Left lung (tissue), 10 donors: ENCODE results near the gene OVCH1. TPM values are rescaled to one million over a fixed set of nuclear protein-coding genes. Genes with fewer than 3 reads are reported as not detected.

Experiments
- ATAC-seq: fragments of 200-7000 bp; cut with Tn5 transposase; one replicate; pipeline ENCODE4 v1.9.1; 2020; ENCODE audit warnings: moderate library complexity
- DNase-seq, 4 donors: peaks; one replicate each; pipeline ENCODE4 v3.0.0-alpha.2; 2013 to 2020
- H3K27ac ChIP-seq, 2 donors: fragments of 200-600 bp; sonication (generic) in 1 of 2; one replicate each; pipeline versions ENCODE4 v1.5.0 to v1.8.0; 2020 to 2021
- H3K27me3 ChIP-seq, 2 donors: fragments of 200-600 bp; sonication (generic) in 1 of 2; one replicate each; pipeline versions ENCODE4 v1.5.0 to v1.8.0; 2020 to 2021
- H3K36me3 ChIP-seq, 2 donors: fragments of 200-600 bp; sonication (generic) in 1 of 2; one replicate each; pipeline versions ENCODE4 v1.5.0 to v1.8.0; 2020 to 2021
- H3K4me1 ChIP-seq, 2 donors: fragments of 200-600 bp; one replicate each; pipeline ENCODE4 v1.8.0; 2021
- H3K4me3 ChIP-seq, 2 donors: fragments of 200-600 bp; sonication (generic) in 1 of 2; one replicate each; pipeline versions ENCODE4 v1.5.0 to v1.8.0; 2020 to 2021; ENCODE audit warnings: mild to moderate bottlenecking in 1 of 2
- H3K9me3 ChIP-seq, 2 donors: fragments of 200-600 bp; sonication (generic) in 1 of 2; one replicate each; pipeline versions ENCODE4 v1.5.0 to v1.8.0; 2020 to 2021
- intact Hi-C, 2 donors: fragments of 100-400 bp; cut with DNase I; formaldehyde crosslinking; loops; one replicate each; pipeline versions ENCODE4 v1.11.2 to v1.14.2; 2022
- polyA plus RNA-seq, 6 donors: library from polyadenylated mRNA; unstranded; fragments of 120-200 nt; gene quantifications; one replicate each; pipeline ENCODE4 v1.2.1, GENCODE V29; 2013; ENCODE audit not compliant: insufficient read length in 6 of 6
- total RNA-seq, 2 donors: library from RNA; stranded (reverse); fragmentation: NEBNext Ultra II Directional; extraction: Animal tissue kit (Norgen Biotek cat#: 25700); gene quantifications; one replicate each; pipeline ENCODE4 v1.2.1, GENCODE V29; 2021
- TF ChIP-seq, protein P1 (sequence below), 2 donors: fragments of 200-600 bp; sonication (generic) in 1 of 2; IDR thresholded peaks; one replicate each; pipeline versions ENCODE4 v1.5.0 to v1.8.0; 2021; ENCODE audit warnings: antibody characterized with exemption in 2 of 2
- donor health status: DM: no; HTN: yes; CAD: no.
- donor health status: DM: no; HTN: no; CAD: no.

OVCH1 gene
- total and polyA plus RNA-seq, 8 donors, result 0.04 to 0.89 (median 0.20) TPM; not detected in 5

DNA sequence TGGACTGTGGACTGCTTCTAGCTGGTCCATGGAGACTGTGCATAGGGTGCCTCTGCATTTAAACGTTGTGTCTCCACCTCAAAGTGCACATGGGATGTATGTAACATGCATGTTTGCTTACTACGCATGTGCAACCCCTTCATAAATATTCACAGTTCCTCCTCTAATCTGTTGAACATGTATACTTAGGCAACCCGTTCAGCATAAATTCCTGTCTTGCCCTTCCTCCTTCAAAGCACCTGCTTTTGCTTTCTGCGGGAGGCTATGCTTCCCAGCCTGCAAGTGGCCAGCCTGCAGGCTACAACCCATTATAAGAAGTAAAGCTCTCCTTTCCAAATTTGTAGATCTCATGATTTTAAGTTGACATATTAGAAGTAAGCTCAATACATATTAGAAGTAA lies 33.0 kb upstream of the OVCH1 start:
- intact Hi-C loops, result no loop called here
- TF ChIP-seq, protein P1, sequence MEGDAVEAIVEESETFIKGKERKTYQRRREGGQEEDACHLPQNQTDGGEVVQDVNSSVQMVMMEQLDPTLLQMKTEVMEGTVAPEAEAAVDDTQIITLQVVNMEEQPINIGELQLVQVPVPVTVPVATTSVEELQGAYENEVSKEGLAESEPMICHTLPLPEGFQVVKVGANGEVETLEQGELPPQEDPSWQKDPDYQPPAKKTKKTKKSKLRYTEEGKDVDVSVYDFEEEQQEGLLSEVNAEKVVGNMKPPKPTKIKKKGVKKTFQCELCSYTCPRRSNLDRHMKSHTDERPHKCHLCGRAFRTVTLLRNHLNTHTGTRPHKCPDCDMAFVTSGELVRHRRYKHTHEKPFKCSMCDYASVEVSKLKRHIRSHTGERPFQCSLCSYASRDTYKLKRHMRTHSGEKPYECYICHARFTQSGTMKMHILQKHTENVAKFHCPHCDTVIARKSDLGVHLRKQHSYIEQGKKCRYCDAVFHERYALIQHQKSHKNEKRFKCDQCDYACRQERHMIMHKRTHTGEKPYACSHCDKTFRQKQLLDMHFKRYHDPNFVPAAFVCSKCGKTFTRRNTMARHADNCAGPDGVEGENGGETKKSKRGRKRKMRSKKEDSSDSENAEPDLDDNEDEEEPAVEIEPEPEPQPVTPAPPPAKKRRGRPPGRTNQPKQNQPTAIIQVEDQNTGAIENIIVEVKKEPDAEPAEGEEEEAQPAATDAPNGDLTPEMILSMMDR (IDR thresholded peaks at IDR 0.05), result no peak
- no peak overlapping the region for H3K4me3 ChIP-seq
- ATAC-seq (no peak), DNase-seq (no peak)
- H3K4me1 ChIP-seq, result no peaks in the 10 kb centered on the region
- H3K27me3 ChIP-seq, result no peaks in the 10 kb centered on the region
- H3K27ac ChIP-seq, result no peak overlapping the region
- H3K9me3 ChIP-seq, result no peaks in the 10 kb centered on the region
- no peaks in the 10 kb centered on the region for H3K36me3 ChIP-seq

DNA sequence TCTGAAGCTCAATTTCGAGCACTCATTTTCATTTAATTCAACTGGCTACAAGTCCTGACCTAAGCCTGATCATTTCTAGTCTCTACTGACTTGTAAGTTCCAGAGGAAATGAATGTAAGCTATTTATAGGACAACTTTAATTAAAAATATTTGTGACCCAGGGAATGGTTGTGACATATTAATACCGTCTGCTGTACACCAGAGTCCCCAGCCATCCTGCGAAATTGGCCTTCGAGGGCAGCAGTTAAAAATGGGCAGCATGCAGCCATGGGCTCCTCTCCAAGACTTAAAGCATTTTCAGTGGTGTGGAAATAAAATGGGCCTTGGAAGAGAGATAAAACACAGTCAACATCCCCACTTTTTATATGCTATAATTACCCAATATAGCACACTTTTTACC lies 30.7 kb upstream of the OVCH1 start:
- H3K4me3 ChIP-seq, result no peak overlapping the region
- intact Hi-C loops, result no loop called here
- TF ChIP-seq, protein P1 (IDR thresholded peaks at IDR 0.05), result no peak

DNA sequence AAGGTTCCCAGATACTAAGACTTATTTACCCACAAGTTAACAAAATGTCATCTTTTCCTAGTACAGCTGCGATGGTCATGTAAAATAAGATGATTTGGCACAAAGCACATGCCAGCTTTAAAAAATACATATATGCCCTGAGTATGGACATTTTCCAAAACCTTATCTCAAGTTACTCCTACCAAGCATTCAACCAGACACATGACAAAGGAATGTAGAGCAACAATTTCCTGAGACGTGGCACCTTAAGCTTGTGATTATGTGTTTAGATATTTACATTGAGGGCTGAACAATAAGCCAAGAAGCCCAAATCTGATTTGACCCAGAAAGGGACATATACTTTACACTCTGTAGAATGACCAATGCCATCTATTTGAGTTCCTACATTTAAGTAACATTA lies 24.5 kb upstream of the OVCH1 start:
- no peaks in the 10 kb centered on the region for H3K9me3 ChIP-seq
- no peak overlapping the region for H3K27ac ChIP-seq
- H3K27me3 ChIP-seq, result no peaks in the 10 kb centered on the region
- TF ChIP-seq, protein P1 (IDR thresholded peaks at IDR 0.05), result no peak
- H3K36me3 ChIP-seq, result no peaks in the 10 kb centered on the region
- no peak for ATAC-seq
- H3K4me3 ChIP-seq, result no peak overlapping the region
- no peak for DNase-seq
- intact Hi-C loops, result no loop called here
- H3K4me1 ChIP-seq, result no peaks in the 10 kb centered on the region

More for the DNA sequence above, 30.7 kb upstream of the OVCH1 start:
- Histone ChIP-seq H3K36me3 (no peaks in the 10 kb centered on the region), H3K27ac (no peak overlapping the region), H3K9me3 (no peaks in the 10 kb centered on the region), H3K27me3 (no peaks in the 10 kb centered on the region), H3K4me1 (no peaks in the 10 kb centered on the region)
- ATAC-seq (no peak), DNase-seq (no peak)

DNA sequence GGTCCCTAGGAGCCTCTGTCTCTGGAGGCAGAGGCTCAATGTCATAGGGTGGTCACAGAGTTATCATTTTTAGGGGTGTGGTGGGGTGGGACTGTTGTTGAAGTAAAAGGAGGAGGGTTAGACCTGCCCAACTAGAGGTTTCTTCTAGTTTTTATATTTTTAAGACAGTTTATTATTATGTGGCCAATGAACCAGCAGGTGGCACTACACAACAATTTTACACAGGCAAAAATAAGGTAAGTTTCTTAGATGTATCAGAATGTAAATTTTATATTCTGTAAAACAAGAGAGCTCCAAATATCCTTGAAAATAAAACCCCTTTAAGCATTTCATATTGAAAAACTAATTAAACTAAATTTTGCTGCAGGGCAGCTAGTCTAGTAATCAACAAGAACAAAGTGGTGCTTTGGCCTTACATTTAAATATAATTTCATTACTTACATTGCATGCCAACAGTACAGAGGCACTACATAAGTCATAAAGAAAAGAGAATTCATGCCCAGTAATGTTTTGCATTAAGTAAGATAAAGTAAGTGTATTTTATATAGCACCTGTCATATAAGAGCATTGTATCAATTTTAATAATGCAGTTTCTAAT lies 22.2 kb upstream of the OVCH1 start:
- Histone ChIP-seq H3K4me1 (no peaks in the 10 kb centered on the region), H3K4me3 (no peak overlapping the region), H3K9me3 (no peaks in the 10 kb centered on the region), H3K36me3 (no peaks in the 10 kb centered on the region), H3K27ac (no peak overlapping the region), H3K27me3 (no peaks in the 10 kb centered on the region)
- TF ChIP-seq, protein P1 (IDR thresholded peaks at IDR 0.05), result peak; percentile 29 to 46
- DNase-seq, result peak in 2 of 4 donors; percentile 42 to 62
- ATAC-seq, result peak; percentile 41
- intact Hi-C loops, result no loop called here

DNA sequence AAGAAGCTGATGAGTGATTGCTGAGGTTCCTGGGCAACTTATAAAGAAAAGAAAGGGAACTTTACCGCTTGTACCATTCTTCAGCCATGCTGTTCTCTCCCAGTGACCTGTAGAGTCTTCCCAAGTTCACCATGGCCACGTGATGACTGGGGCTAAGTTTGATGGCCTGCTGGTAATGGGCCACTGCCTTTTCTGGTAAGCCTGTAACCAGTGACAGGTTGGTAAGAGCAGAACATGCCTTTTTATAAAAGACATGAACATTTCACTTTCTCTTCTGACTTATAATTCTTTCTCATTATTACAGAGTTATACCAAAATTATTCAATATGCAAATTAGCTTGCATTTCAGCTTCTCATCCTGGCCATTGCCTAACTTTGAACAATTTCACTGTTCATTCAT lies 20.9 kb upstream of the OVCH1 start:
- ATAC-seq, result no peak
- Histone ChIP-seq H3K36me3 (no peaks in the 10 kb centered on the region), H3K27me3 (no peaks in the 10 kb centered on the region), H3K4me1 (no peaks in the 10 kb centered on the region), H3K9me3 (no peaks in the 10 kb centered on the region), H3K27ac (no peak overlapping the region), H3K4me3 (no peak overlapping the region)
- no peak for DNase-seq
- TF ChIP-seq, protein P1 (IDR thresholded peaks at IDR 0.05), result no peak
- intact Hi-C loops, result no loop called here
